Endothelial cell of umbilical vein (primary cell): ENCODE measurements around the gene EPB41L3. TPM values are rescaled to one million over a fixed set of nuclear protein-coding genes. Genes with fewer than 3 reads are reported as not detected.

Experiments
- BruUV-seq: library from RNA; stranded (reverse); fragments of 400-500 nt; replicated peaks from 2 replicates; lab custom pipeline; 2021; lab: Mats Ljungman, UMichigan
- CTCF ChIA-PET: fragments of 300-600, 350-600 bp; sonication (Branson Sonifier 250); formaldehyde crosslinking; loops from one replicate; lab custom pipeline; 2021; ENCODE audit warnings: antibody characterized with exemption, inconsistent platforms; lab: Charles Lee
- POLR2A ChIA-PET: fragments of 300-600, 350-600 bp; sonication (Branson Sonifier 250); formaldehyde crosslinking; loops from one replicate; lab custom pipeline; 2021; ENCODE audit warnings: antibody characterized with exemption, inconsistent platforms; lab: Charles Lee
- DNase-seq: peaks from one replicate; pipeline ENCODE4 v3.0.0-alpha.2; 2011; ENCODE audit warnings: low read depth, low spot score
- FAIRE-seq: peaks from 2 replicates; lab custom pipeline; 2011; peaks lifted over from hg19 to GRCh38; lab: Jason Lieb, UNC
- H2AFZ ChIP-seq: 2 replicates; pipeline ENCODE4 v1.6.0; 2012; ENCODE audit warnings: low read depth, low read length, control low read depth, inconsistent platforms
- H3K27ac ChIP-seq: 2 replicates; pipeline ENCODE4 v1.5.1; 2011; ENCODE audit warnings: low read depth, mild to moderate bottlenecking, control low read depth, low read length, moderate library complexity; ENCODE audit not compliant: insufficient read depth
- H3K27me3 ChIP-seq, 2 experiments: 2 replicates each; pipeline versions ENCODE4 v1.6.0 to v1.6.1; 2011; ENCODE audit warnings: low read length in 2 of 2, mixed read lengths in 1 of 2; ENCODE audit not compliant: control insufficient read depth in 2 of 2, insufficient read depth in 2 of 2
- H3K36me3 ChIP-seq, 2 experiments: 2 replicates in 1 of 2; 3 replicates in 1 of 2; pipeline ENCODE4 v1.5.1; 2011; ENCODE audit warnings: low read length in 2 of 2, mild to moderate bottlenecking in 1 of 2, moderate library complexity in 1 of 2; ENCODE audit not compliant: control insufficient read depth in 2 of 2, insufficient read depth in 2 of 2; ENCODE audit errors: extremely low read depth in 1 of 2
- H3K4me1 ChIP-seq: 3 replicates; pipeline ENCODE4 v1.5.1; 2011; ENCODE audit warnings: mild to moderate bottlenecking, low read length; ENCODE audit not compliant: control insufficient read depth, insufficient read depth; ENCODE audit errors: extremely low read depth
- H3K4me2 ChIP-seq: 2 replicates; pipeline ENCODE4 v1.6.1; 2011; ENCODE audit warnings: low read length, control low read depth, mixed read lengths; ENCODE audit not compliant: insufficient read depth
- H3K4me3 ChIP-seq, 3 experiments: fragments of 200-600 bp in 1 of 3; sonication (generic), shearing (Covaris generic) in 1 of 3; replicated peaks in 1 of 3; 2 replicates each; pipeline ENCODE4 v1.5.1; 2011 to 2016; ENCODE audit warnings: control low read depth in 3 of 3, low read length in 3 of 3, mild to moderate bottlenecking in 2 of 3, inconsistent platforms in 1 of 3, low read depth in 1 of 3, moderate library complexity in 1 of 3; ENCODE audit not compliant: insufficient read depth in 1 of 3
- H3K79me2 ChIP-seq: 2 replicates; pipeline ENCODE4 v1.6.0; 2012; ENCODE audit warnings: low read length, inconsistent platforms; ENCODE audit not compliant: control insufficient read depth, insufficient read depth
- H3K9ac ChIP-seq: replicated peaks from 2 replicates; pipeline ENCODE3; 2011; ENCODE audit warnings: low read length, control low read depth; ENCODE audit not compliant: insufficient read depth; ENCODE audit errors: extremely low read depth
- H3K9me1 ChIP-seq: replicated peaks from 3 replicates; pipeline ENCODE4 v1.6.0; 2011; ENCODE audit warnings: mild to moderate bottlenecking, low read length; ENCODE audit not compliant: control insufficient read depth, insufficient read depth; ENCODE audit errors: extremely low read depth
- H3K9me3 ChIP-seq: replicated peaks from 2 replicates; pipeline ENCODE4 v1.5.1; 2012; ENCODE audit warnings: low read length, inconsistent platforms; ENCODE audit not compliant: control insufficient read depth, insufficient read depth
- H4K20me1 ChIP-seq: replicated peaks from 2 replicates; pipeline ENCODE3; 2011; ENCODE audit warnings: mild to moderate bottlenecking, low read length; ENCODE audit not compliant: control insufficient read depth, insufficient read depth; ENCODE audit errors: extremely low read depth
- EZH2 ChIP-seq: IDR thresholded peaks from 2 replicates; pipeline ENCODE4 v1.6.1; 2012; ENCODE audit warnings: borderline replicate concordance, low read depth, mild to moderate bottlenecking, moderate library complexity, low read length, inconsistent platforms; ENCODE audit not compliant: severe bottlenecking
- FOS ChIP-seq: IDR thresholded peaks from 2 replicates; pipeline ENCODE4 v1.6.1; 2011; ENCODE audit warnings: mild to moderate bottlenecking, low read length, moderate library complexity, borderline replicate concordance; ENCODE audit not compliant: insufficient read depth
- GATA2 ChIP-seq: IDR thresholded peaks from 2 replicates; pipeline ENCODE4 v1.7.0; 2011; ENCODE audit warnings: low read depth, mild to moderate bottlenecking, moderate library complexity, mixed read lengths, low read length; ENCODE audit not compliant: insufficient read length, insufficient read depth
- JUN ChIP-seq: IDR thresholded peaks from 2 replicates; pipeline ENCODE4 v1.6.1; 2011; ENCODE audit warnings: borderline replicate concordance, low read depth; ENCODE audit not compliant: insufficient read length, insufficient read depth
- MYC ChIP-seq: IDR thresholded peaks from one replicate; pipeline ENCODE4 v1.6.1; 2011; ENCODE audit warnings: mild to moderate bottlenecking, low read depth, low read length
- POLR2A ChIP-seq: IDR thresholded peaks from 2 replicates; pipeline ENCODE4 v1.6.1; 2012; ENCODE audit warnings: low read depth, mild to moderate bottlenecking, control low read depth, low read length
- POLR2AphosphoS5 ChIP-seq: IDR thresholded peaks from 2 replicates; pipeline ENCODE4 v1.6.1; 2012; ENCODE audit warnings: low read depth, mild to moderate bottlenecking, control low read depth, low read length, moderate library complexity; ENCODE audit not compliant: insufficient read depth
- dilution Hi-C: fragments of 300-500 bp; cut with MboI; formaldehyde crosslinking; loops from one replicate; pipeline ENCODE4 v1.15.0; 2019; ENCODE audit warnings: low sequenced_read_pairs; ENCODE audit not compliant: extremely low pct_ligation_motif_present
- intact Hi-C: fragments of 100-400 bp; cut with micrococcal nuclease; formaldehyde crosslinking; loops from one replicate; pipeline ENCODE4 v1.10.0; 2022
- polyA plus RNA-seq, 4 experiments: library from polyadenylated mRNA; depleted of rRNA in 3 of 4; stranded (reverse) in 3 of 4; unstranded in 1 of 4; fragments of >200 nt; gene quantifications; 2 replicates each; pipeline versions ENCODE4 v1.2.1 to v1.2.3, GENCODE V29; 2011 to 2012; ENCODE audit warnings: missing spikeins in 1 of 4
- total RNA-seq: library from RNA; stranded (reverse); gene quantifications from 2 replicates; pipeline ENCODE4 v1.2.3, GENCODE V29; 2021
- TF ChIP-seq, protein P1 (sequence below), 2 donors: IDR thresholded peaks; 1 replicate in 1 of 2; 2 replicates in 1 of 2; pipeline ENCODE4 v1.5.1; 2011; ENCODE audit warnings: low read length in 2 of 2, mild to moderate bottlenecking in 2 of 2, moderate library complexity in 2 of 2, control low read depth in 1 of 2, inconsistent platforms in 1 of 2, low read depth in 1 of 2; ENCODE audit not compliant: insufficient read depth in 1 of 2; ENCODE audit errors: extremely low read depth in 1 of 2
- TF ChIP-seq, protein P2 (sequence below): IDR thresholded peaks from 2 replicates; pipeline ENCODE4 v1.6.1; 2011; ENCODE audit not compliant: insufficient read depth, insufficient read length

EPB41L3 gene
- total and polyA plus RNA-seq, 2 donors (not counting 3 experiments of a cell fraction or from before 2014, with no cell fraction given) = 38.9 to 114 TPM

DNA sequence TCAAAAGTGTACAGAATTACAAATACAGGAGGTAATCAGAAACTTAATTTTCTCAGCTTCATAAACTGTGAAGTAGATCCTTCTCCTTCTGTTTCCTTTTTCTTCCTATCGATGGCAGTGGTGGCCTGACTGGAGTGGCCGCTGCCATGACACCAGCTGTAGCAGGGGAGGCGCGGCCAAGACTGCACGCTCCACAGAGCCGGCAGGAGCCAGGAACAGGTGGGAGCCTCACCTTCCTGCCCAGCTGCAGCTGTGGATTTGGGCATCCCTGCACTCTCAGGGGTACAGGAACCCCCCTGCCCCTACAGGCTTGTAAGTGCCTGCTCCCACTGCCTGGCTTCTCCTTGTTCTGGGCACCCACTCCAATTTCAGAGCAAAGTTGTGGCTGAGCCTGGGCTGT, 76.1 kb downstream of the EPB41L3 start:
- Histone ChIP-seq H3K27me3 (no peaks in the 10 kb centered on the region), H3K4me2 (no peak overlapping the region), H3K4me3 (no peak overlapping the region), H3K9me3 (no peaks in the 10 kb centered on the region), H2AFZ (no peak overlapping the region), H3K4me1 (peaks cover 29% of the 10 kb centered on the region), H3K27ac (no peak overlapping the region), H3K79me2 (peaks cover 7% of the 10 kb centered on the region), H3K9ac (no peak overlapping the region), H3K9me1 (no peaks in the 10 kb centered on the region), H3K36me3 (peaks cover 0 to 2% of the 10 kb centered on the region in 2 experiments), H4K20me1 (no peaks in the 10 kb centered on the region)
- no TSS peak for BruUV-seq
- dilution Hi-C loops (no loop called here), intact Hi-C loops (loop anchor here (2.0 kb wide), 1 partner anchor 51 kb away; no protein-coding TSS in a partner anchor)
- POLR2A ChIA-PET = no interaction called here
- no peak for FAIRE-seq
- CTCF ChIA-PET = interaction anchor here (1.0 to 3.0 kb wide), 5 partner anchors 10 to 79 kb away, joined by 3 to 20 read pairs (median 4); no protein-coding TSS in a partner anchor
- TF ChIP-seq MYC (no peak), POLR2AphosphoS5 (no peak), FOS (no peak), EZH2 (no peak), GATA2 (no peak), JUN (no peak), POLR2A (no peak)
- TF ChIP-seq, protein P1, sequence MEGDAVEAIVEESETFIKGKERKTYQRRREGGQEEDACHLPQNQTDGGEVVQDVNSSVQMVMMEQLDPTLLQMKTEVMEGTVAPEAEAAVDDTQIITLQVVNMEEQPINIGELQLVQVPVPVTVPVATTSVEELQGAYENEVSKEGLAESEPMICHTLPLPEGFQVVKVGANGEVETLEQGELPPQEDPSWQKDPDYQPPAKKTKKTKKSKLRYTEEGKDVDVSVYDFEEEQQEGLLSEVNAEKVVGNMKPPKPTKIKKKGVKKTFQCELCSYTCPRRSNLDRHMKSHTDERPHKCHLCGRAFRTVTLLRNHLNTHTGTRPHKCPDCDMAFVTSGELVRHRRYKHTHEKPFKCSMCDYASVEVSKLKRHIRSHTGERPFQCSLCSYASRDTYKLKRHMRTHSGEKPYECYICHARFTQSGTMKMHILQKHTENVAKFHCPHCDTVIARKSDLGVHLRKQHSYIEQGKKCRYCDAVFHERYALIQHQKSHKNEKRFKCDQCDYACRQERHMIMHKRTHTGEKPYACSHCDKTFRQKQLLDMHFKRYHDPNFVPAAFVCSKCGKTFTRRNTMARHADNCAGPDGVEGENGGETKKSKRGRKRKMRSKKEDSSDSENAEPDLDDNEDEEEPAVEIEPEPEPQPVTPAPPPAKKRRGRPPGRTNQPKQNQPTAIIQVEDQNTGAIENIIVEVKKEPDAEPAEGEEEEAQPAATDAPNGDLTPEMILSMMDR (IDR thresholded peaks at IDR 0.05; ENCODE audit: extremely low read depth in 1 of 2, insufficient read depth in 1 of 2, low read depth in 1 of 2, low read length in 2 of 2) = no peak
- TF ChIP-seq, protein P2, sequence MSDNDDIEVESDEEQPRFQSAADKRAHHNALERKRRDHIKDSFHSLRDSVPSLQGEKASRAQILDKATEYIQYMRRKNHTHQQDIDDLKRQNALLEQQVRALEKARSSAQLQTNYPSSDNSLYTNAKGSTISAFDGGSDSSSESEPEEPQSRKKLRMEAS = no peak
- DNase-seq = no peak
